HT-29 (cell line): Measurements from ENCODE around the gene SUN5. TPM values are rescaled to one million over a fixed set of nuclear protein-coding genes. Genes with fewer than 3 reads are reported as not detected.

Source experiments
- DNase-seq: peaks from one replicate; pipeline ENCODE4 v3.0.0-alpha.2; 2015; ENCODE audit warnings: low spot score
- total RNA-seq: library from RNA; depleted of rRNA; stranded (reverse); fragments of >200 nt; shearing (Covaris generic); gene quantifications from 2 replicates; pipeline ENCODE4 v1.2.3, GENCODE V29; 2014

SUN5 gene
- total RNA-seq, 1 experiment from 2014 or later: not detected

DNA sequence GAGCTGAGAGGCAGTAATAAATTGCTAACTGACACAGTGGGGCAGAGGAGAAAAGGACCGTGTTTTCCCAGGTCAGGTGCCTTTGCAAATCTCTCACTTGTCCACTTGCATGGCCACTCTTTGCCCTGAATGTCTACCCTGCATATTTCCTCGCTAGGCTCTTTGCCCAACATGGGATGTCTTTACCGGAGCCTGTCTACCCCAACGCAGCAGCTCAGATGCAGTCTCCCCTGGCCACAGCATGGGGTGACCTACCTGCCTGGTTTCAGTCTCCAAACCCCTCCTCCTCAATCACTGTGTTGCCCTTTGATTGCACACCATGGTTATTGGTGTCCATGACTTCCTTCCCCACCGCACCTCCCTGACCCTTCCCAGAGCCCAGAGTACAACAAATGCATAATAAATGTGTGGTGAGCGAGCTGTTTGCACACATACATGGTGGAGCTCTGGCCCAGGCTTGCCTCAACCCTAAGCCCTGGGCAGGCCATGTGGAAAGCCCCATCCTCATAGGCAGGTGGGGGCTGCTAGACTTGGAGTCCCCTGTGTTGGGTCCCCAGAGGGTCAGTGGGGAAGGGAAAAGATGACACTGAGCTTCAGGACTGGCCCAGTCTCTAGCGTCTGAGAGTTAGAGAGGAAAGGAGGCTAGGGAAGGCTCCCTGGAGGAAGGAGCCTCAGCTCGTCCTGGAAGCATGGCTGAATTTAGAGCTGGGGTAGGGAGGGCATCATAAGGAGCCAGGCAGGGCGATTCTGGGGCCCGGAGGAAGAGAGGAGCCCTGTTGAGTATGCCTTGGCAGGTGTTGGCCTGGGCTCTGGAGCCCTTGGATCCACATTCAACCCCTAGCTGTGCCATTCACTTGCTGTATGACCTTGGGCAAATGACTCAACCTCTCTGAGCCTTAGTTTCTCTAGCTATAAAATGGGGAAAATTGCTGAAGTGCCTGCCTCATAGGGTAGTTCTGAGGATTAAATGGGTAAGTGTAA, 22.8 kb upstream of the SUN5 start:
- no peak for DNase-seq

DNA sequence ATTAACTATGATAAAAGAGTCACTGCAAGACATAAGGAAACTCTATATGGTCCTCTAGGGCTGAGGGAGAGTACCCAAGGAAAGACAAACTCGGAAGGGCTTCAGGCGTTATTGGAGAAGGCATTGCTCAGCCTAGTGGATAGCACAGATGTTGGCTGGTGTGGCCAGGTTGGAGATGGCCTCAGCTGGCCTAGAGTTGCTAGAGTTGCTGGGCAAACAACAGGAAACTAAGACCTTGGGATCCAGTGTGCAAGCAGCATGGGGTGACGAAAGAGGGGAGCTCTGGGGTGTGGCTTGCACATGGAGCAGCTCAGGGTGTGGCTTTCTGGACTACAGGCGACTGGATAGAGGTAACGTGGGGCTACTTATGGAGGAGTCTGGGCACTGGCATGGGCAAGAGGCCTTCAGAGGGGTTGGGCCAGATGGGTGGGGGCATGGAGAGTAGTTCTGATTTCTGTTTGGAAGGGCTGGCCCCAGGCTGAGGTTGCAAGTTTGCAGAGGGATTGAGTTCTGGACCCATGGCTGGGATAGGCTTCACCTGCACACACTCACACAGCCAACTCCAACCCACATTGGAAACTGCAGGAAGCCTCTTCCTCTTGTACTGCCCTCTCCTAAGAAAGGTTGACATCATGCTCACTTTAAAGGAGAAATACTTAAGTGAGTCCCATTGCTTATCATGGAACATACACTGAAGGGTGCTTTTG, 22.0 kb upstream of the SUN5 start:
- no peak for DNase-seq

DNA sequence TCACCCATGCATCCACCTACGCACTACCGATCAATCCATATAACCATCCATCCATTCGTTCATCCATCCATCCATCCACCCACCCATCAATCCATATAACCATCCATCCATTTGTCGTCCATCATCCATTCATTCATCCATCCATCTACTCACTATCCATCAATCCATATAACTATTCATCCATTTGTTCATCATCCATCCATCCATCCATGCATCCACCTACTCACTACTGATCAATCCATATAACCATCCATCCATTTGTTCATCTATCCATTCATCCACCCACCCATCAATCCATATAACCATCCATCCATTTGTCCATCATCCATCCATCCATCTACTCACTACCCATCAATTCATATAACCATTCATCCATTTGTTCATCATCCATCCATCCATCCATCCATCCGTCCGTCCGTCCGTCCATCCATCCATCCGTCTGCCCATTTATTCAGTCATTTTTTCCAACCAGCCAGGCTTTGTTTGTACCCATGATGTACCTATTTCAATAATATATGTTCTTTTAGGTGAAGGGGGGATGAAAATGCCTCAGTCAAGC, 21.2 kb upstream of the SUN5 start:
- no peak for DNase-seq

DNA sequence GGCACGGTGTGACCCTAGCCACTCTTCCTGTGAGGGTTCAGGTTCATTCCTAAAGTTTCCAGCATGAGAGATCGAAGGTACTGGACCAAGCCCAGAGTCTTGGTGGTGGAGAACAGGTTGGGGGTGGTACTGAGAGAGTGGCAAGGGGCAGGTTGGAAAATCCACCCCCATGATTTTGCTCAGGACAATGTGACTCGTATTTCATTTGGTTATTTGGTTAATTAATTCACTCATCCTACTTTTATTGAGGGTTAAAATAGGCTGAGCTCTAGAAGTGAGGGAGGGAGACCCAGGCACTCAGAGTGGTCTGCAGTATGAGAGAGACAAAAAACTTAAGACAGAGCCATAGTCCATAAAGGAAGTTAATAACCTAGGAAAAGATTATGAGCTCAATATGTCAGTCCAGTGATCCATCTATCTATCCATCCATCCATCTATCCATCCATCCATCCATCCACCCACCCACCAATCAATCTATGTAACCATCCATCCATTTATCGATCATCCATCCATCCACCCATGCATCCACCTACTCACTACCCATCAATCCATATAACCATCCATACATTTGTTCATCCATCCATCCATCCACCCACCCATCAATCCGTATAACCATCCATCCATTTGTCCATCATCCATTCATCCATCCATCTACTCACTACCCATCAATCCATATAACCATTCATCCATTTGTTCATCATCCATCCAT, 20.5 kb upstream of the SUN5 start:
- no peak for DNase-seq

DNA sequence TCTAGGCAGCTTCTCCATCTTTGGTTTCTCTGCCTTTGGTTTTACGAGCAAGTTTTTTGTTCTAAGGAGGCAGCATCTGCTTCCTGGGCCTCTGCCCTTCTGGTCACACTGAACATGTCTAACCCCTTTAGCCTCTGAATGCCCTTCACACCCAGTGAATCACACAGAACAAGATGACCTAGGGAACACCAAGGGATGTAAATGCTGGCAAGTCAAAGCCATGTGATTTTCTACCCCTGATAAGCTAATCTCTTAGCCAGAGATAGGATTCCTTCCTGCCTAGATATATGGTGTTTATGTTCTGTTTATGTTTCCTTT, 20.0 kb upstream of the SUN5 start:
- no peak for DNase-seq

DNA sequence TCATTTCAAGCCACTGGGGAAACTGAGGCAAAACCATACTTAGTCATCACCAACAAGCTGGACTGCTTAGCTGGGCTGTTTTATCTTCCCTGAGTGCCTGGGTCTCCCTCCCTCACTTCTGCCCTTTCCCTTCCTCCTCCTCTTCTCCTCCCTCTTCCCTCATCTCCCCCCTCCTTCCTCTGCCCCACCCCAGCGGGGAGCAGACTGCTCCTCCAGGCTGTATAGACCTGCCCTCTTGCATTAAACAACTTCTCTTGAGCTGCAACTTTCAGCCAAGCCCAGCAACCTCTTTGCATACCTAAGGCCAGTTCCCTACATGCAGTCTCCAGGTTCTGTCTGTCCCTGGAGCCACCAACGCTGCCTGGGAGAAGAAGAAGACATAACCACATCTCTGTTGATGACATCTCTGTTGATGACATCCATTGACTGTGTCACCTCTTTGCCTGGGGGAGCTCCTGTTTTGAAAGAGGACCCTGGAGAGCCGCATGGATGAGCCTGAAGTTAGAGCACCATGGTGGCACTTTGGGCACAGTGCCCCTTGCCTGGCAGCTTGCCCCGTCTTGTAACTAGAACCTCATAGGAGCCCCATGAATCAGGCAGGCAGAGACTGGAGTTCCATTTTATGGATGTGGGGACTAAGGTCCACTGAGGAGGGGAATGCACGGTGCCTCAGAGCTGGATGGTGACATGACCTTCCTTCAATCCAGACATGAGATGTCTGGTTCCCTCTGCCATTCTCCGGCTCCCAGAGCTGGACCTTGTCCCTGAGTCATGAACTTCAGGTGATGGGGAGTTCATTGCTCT, 19.4 kb upstream of the SUN5 start:
- no peak for DNase-seq

DNA sequence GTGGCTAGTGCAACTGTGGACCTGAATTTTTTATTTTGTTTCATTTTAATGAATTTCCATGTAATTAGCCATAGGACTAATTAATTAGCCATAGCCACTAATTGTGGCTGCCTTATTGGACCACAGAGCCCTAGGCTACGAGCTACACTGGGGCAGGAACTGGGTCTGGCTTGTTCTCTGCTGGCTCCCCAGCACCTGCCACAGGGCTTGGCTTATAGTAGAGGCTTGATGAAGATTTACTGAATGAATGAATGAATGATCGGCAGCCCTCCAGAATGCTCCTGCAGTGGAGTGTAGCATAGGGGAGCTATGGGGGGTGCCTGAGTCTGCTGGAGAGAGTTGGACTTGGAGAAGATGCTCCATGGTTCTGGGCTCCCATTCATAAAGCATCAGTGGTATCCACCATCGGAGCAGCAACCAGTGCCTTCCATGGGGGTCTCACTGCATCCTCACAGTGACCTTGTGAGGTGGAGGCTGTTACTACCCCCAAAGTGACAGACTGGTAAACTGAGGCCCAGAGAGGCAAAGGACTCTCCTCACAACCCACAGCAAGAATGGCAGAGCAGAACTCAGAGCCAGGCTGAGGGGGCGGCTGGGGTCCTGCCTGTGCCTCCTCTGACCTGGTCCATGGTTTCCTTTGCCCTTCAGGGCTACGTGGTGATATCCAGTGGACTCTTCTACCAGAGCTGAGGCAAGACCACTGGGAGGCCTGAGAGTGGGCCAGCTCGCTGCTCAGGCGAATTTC, 18.6 kb upstream of the SUN5 start:
- DNase-seq: no peak

DNA sequence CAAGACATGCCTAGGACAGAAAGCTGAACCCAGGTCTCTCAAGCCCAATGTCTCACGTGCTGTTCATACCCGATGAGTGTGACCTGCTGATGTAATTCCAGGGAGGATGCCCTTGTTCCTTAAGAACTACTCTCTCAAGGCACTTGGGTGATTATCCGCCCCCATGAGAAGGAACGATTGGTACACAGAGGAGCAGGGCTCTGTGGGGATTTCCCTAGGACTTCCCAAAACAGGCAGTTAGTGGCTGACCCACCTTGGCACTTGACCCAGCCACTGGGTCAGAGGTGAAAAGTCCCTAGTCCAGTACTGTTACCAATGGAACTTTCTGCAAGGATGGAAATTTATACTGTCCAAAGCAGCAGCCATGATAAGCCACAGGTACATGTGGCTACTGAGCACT, 18.1 kb upstream of the SUN5 start:
- DNase-seq: no peak

DNA sequence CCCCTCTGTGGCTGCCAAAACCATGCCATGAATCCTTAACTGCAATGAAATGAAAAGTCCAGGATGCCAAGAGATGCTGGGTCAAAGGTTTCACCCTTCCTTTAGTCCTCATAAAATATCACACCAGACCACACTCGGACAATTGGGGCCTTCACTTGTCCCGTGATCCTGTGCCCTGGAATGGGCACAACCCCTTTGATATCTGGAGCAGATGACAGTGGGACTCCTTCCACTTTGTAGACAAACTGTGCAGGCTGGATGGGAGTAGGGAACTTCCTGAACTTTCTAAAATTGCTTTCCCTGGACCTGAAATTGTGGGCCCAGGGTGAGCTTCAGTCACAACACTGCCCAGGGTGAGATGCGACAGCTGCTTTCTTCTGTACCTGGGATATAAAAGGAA, 17.6 kb upstream of the SUN5 start:
- DNase-seq: no peak

DNA sequence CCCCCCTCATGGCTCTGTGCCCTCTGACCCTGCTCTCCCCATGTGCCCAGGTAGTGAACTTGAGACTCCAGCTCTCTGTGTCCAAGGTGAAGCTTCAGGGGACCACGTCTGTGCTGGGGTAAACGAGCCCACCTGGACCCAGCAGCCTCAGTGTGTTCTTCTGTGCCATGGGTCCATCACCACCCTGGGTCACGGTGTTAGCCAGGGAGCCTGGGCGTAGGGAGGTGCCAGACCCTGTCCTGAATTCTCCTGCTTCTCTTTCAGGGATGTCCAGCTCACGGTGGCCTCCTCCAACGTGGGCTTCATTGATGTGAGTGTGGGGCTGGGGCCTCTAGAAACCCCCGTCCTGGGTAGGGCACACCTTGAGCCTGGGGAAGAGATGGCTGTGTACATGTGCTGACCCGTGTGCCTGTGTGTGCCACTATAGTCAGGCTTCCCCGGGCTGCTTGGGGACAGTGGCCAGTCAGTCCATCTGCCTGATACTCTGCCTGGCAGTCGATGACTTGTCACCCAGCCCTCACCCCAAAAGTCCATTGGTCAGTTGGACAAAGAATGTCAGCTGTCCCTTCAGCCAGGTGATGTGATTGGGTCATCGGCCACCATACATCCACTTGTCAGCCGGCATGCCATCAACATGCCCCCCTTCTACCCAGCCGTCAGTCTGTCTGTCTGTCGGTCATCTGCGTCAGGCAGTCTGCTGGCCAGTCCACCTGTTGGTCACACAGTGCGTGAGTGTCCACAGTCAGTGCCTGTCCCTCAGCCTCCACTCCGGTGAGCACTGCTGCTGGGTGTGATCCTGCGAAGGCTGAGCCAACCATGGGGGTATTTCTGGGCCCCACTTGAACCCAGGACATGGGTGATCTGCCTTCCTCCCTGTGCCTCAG, 16.3 kb upstream of the SUN5 start:
- DNase-seq: no peak

DNA sequence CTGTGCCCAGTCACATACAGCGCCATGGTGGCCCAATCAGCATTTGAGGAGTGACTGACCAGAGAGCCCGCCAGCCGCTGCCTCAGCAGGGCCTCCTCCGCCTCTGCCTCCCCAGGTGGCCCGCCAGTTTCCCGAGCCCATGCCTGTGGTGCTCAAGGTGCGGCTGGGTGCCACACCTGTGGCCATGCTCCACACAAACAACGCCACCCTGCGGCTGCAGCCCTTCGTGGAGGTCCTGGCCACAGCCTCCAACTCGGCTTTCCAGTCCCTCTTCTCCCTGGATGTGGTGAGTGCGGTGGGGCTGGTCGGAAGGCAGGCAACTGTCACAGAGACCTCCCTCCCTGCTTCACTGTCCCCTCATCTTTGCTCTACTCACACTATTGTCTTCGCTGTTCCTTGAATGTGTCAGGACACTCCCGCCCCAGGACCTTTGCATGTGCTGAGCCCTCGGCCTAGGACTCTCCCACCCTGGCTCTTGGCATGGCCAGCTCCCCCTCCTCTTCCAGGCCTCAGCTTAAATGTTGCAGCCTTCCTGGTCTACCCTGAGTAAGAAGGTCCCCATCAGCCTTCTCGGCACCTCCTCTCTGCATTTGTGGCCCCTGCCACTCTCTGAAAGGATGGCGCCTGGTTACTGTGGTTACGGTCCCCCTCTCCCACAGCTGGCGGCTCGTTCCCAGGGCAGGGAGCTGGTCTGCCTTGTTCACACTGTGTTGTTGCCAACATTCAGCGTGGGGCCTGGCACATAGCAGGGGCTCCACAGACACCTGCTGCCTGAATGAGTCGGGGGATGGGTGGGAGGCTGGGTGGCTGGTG, 15.4 kb upstream of the SUN5 start:
- no peak for DNase-seq

DNA sequence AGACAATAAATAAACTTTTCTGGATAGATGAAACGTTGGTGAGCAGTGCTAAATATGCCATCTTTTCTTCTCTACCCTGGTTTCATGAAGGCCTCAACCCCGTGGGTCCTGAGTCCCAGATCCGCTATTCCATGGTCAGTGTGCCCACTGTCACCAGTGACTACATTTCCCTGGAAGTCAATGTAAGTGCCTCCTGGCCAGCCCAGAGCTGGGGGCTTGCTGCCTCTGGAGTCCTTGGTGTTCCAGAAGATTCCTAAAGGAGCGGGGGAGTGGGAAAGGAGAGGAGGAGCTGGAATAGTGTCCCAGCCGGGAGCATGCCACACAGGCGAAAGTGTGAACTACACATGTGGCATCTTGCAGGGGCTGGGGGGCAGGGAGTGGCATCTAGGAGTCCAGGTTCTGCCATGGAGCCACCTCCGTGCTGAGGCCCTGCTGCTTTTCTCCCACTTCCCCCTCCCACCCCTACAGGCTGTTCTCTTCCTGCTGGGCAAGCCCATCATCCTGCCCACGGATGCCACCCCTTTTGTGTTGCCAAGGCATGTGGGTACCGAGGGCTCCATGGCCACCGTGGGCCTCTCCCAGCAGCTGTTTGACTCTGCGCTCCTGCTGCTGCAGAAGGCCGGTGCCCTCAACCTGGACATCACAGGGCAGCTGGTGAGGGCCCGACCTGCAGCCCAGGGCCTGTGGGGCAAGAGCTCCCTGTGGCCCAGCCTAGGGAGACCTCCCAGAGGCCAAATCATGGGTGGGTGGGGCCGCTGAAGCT, 14.1 kb upstream of the SUN5 start:
- no peak for DNase-seq

DNA sequence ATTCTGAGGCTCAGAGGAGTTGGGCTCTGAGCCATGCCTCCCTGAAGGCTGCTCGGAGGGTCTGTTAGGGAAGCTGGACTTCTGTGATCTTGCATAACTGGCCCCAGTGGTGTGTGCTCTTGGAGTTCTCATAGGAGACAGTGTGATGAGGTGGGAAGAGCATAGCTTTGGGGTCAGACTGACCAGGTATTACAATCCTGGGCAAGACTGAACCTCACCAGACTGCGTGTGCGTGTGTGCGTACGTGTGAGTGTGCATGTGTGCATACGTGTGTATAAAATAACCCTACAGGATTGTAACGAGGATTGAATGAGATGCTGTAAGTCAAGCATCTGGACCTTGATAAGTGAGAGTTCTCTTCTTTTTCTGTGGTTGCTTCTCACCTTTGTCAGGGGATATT, 13.3 kb upstream of the SUN5 start:
- DNase-seq: no peak

DNA sequence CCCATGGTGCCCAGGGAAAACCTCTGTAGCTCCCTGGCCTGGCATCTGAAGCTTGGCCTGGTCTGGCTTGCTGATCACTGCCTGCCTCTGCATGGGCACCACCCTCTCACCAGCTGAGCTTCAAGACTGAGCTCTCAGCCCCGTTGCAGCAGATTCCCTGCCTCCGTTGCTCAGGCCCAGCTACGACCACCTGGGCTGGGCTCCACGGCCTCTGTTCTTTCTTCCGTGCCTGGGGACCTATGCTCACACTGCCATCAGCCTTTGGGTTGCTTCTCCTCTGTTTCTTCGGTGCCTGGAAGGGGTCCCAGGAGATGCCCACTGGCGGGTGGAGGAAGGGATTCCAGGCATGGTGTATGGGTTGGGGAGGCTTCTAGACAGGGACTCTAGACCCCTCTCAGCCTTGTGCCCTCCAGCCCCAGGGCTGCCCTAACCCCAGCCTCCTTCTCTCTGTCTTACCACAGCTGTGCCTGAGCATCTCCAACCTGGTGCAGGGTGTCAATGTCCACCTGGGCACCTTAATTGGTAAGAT, 12.4 kb upstream of the SUN5 start:
- DNase-seq: no peak

DNA sequence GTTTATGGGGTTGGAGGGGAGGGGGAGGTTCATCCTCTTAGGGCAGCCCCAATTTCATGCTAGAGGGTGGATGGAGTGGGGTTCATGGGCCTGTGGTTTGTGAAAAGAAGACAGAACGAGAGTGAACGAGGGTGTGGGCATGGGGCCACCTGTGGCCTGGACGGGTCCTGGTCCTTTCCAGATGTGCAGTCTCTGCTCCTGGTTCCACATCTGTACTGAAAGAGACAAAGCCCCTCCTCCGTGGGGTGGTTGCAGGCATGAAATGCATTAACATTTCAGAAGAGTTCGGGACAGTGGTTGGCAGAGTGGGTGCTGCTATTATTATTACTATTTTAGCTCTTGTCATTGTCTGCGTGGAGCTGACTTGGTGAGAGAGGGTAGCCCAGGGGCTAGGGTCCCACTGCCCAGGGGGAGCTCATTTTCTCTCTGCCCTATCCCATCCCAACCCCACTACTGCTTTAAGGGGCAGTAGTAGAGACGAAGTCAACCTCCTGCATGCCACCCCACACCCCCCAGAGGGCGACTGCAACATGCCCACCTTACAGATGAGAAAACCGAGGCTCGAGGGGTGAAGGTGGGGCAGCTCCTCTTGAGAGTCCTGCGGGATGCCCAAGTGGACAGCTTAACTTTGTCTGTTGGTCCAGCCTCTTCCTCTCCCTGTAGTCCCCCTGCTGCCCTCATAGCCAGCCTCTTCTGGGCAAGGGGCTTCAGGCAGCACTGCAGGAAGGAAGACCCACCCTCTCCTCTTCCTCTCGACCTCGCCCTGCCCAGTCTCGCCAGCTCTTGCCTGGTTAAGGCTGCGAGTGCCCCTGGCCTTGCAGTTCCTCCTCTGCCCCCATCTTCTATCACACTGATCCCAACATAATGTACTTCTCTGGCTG, 11.7 kb upstream of the SUN5 start:
- no peak for DNase-seq

DNA sequence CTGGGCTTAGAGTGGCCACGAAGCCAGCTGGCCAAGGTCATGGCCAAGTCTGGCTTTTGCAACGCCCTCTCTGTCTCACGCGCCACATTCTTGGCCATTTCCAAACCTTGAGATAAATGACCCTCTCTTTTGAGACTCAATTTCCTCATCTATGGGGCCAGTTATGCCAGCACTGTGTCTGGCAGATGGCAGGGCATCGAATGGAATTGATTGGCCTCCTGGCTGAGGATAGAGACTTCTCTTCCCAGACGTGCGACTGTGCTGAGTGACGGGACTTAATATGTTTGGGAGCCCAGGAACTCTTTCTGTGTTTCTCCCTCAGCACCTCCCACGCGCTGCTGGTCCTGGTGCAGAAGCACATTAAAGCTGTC, 10.9 kb upstream of the SUN5 start:
- no peak for DNase-seq
